ENCODE measurements around the gene NR6A1.

DNA sequence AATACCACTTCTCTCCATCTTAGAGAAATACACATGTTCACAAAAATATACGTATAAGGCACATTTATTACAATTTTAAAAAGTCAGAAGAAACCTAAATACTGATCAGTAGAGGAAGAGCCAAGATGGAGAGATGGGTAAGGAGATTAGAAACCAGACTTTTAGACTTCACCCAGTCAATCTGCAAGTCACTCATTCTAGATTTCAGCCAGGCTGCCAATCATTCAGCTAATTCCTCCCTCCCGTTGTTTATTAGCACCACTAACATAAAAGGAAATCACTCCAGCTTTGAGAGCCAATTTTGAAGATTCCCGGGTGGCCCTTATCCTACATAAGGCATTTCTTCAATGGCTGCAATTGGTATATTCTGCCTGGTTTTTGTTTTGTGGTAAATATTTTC lies 154.2 kb downstream of the NR6A1 start:
- TF ChIP-seq, protein P1, sequence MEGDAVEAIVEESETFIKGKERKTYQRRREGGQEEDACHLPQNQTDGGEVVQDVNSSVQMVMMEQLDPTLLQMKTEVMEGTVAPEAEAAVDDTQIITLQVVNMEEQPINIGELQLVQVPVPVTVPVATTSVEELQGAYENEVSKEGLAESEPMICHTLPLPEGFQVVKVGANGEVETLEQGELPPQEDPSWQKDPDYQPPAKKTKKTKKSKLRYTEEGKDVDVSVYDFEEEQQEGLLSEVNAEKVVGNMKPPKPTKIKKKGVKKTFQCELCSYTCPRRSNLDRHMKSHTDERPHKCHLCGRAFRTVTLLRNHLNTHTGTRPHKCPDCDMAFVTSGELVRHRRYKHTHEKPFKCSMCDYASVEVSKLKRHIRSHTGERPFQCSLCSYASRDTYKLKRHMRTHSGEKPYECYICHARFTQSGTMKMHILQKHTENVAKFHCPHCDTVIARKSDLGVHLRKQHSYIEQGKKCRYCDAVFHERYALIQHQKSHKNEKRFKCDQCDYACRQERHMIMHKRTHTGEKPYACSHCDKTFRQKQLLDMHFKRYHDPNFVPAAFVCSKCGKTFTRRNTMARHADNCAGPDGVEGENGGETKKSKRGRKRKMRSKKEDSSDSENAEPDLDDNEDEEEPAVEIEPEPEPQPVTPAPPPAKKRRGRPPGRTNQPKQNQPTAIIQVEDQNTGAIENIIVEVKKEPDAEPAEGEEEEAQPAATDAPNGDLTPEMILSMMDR (conservative IDR thresholded peaks at IDR 0.05; ENCODE audit: low read depth in 2 of 2): no peak
- TF ChIP-seq EZH2 (IDR thresholded peaks at IDR 0.05; ENCODE audit: low read depth, unreplicated experiment) (no peak), POLR2AphosphoS5 (IDR thresholded peaks at IDR 0.05; ENCODE audit: low read depth) (no peak)
